ENCODE measurements around the gene IFIT3.

The IFIT3 gene

DNA sequence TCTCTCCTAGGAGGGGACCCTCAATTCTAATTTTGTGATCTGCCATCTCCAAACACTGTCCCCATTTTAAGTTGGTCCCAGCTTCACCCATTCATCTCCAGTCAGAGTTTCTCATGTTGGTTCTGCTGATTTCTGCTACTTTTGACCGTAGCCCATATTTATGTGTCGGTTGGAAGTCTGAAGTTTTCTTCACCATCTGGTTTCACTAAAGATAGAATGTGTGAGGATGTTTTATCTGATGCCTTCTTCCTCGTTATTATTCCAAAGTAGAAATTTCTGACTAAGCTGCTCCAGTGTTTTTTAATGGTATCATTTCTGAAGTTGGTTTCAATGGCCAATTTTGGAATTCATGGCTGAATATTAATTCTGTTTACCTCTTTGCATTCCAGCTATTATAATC is 47.3 kb upstream of the IFIT3 start:
- H3K27me3 ChIP-seq (ENCODE audit: control insufficient read depth in 3 of 3, insufficient read depth in 3 of 3, low read depth in 1 of 3, low read length in 3 of 3) = no peaks in the 10 kb centered on the region
- no peak overlapping the region for H2AFZ ChIP-seq (ENCODE audit: low read length)
- no peak overlapping the region for H2BK12ac ChIP-seq (ENCODE audit: low read length)
- H4K91ac ChIP-seq (ENCODE audit: low read depth, low read length, poor library complexity) = no peak overlapping the region
- H3K4ac ChIP-seq (ENCODE audit: low read length) = no peak overlapping the region
- H2BK5ac ChIP-seq (ENCODE audit: low read length) = no peak overlapping the region
- H3K18ac ChIP-seq (ENCODE audit: low read length) = no peak overlapping the region
- H2BK120ac ChIP-seq (ENCODE audit: low read depth, low read length) = no peak overlapping the region
- no peak overlapping the region for H3K27ac ChIP-seq (replicated peaks; ENCODE audit: low read length)
- no peaks in the 10 kb centered on the region for H3K9me3 ChIP-seq (replicated peaks in 1 of 2; ENCODE audit: control insufficient read depth in 2 of 2, insufficient read depth in 1 of 2, low read depth in 1 of 2, low read length in 2 of 2)
- H3K36me3 ChIP-seq (replicated peaks in 1 of 2; ENCODE audit: control insufficient read depth in 2 of 2, insufficient read depth in 2 of 2, low read length in 2 of 2) = no peaks in the 10 kb centered on the region
- WGBS, 2 donors (ENCODE audit: extremely low coverage in 2 of 2, insufficient read length in 2 of 2, insufficient replicate concordance in 1 of 2) = no CpG with 5 or more reads among the region's 3 CpGs
- no peak overlapping the region for H2AK5ac ChIP-seq (ENCODE audit: low read depth, low read length)
- H3K79me1 ChIP-seq (ENCODE audit: low read depth, low read length) = no peaks in the 10 kb centered on the region
- H3K4me1 ChIP-seq (ENCODE audit: control insufficient read depth in 2 of 2, insufficient read depth in 1 of 2, low read depth in 1 of 2, low read length in 2 of 2) = peaks cover 5 to 11% of the 10 kb centered on the region in 2 donors
- no peak overlapping the region for H2BK15ac ChIP-seq (ENCODE audit: low read length)
- H3K4me2 ChIP-seq (ENCODE audit: insufficient read depth, low read length, poor library complexity, severe bottlenecking) = no peak overlapping the region
- H3K14ac ChIP-seq (ENCODE audit: low read length) = no peak overlapping the region
- H3K9ac ChIP-seq (ENCODE audit: low read depth, low read length, poor library complexity) = no peak overlapping the region
- H4K8ac ChIP-seq (ENCODE audit: low read depth, low read length) = no peak overlapping the region
- no peak for DNase-seq (ENCODE audit: low spot score)
- no peak overlapping the region for H3K23ac ChIP-seq (ENCODE audit: low read depth, low read length, poor library complexity)
- no peak overlapping the region for H3K4me3 ChIP-seq (ENCODE audit: low read length in 2 of 2)

DNA sequence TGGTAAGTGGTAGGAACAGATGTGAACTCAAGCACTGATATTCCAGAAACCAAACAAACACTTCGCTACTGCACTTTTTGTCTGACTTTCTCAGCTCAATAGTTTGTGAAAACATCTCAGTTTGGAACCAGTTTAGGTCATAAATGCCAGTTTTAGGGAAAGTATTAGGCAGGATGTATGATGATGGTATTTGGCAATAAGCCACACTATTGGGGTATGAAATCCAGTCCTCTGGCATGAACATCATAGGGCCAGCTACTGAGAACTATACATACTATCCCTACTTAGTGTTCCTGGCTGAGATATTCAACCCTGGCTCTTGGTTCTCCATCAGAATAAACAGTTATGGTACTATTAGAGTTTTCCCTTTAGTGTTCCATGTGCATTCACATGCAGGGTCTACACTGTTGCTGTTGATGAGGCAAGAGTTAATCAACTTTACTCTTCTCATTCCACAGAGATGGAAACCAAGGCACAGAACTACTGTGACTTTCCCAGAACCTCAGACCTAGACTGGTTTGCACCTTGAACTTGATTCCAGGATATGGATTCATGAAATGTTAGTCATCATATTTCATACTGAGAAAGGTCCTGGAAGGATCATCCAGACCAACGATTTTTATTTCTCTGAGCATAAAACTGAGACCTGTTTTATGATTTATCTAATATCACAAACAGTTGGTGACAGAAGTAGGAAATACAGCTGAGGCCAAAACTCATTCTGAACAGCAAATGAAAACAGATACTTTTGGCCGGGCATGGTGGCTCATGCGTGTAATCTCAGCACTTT is 46.0 kb upstream of the IFIT3 start:
- H3K4me3 ChIP-seq (ENCODE audit: low read length in 2 of 2) = no peak overlapping the region
- H3K14ac ChIP-seq (ENCODE audit: low read length) = no peak overlapping the region
- H3K79me1 ChIP-seq (ENCODE audit: low read depth, low read length) = no peaks in the 10 kb centered on the region
- no CpG with 5 or more reads among the region's 4 CpGs for WGBS, 2 donors (ENCODE audit: extremely low coverage in 2 of 2, insufficient read length in 2 of 2, insufficient replicate concordance in 1 of 2)
- no peak overlapping the region for H4K8ac ChIP-seq (ENCODE audit: low read depth, low read length)
- H2BK5ac ChIP-seq (ENCODE audit: low read length) = no peak overlapping the region
- no peak overlapping the region for H2BK12ac ChIP-seq (ENCODE audit: low read length)
- no peak overlapping the region for H2BK120ac ChIP-seq (ENCODE audit: low read depth, low read length)
- no peak overlapping the region for H3K4me2 ChIP-seq (ENCODE audit: insufficient read depth, low read length, poor library complexity, severe bottlenecking)
- no peak overlapping the region for H2BK15ac ChIP-seq (ENCODE audit: low read length)
- DNase-seq (ENCODE audit: low spot score) = no peak
- H3K9me3 ChIP-seq (replicated peaks in 1 of 2; ENCODE audit: control insufficient read depth in 2 of 2, insufficient read depth in 1 of 2, low read depth in 1 of 2, low read length in 2 of 2) = no peaks in the 10 kb centered on the region
- no peak overlapping the region for H4K91ac ChIP-seq (ENCODE audit: low read depth, low read length, poor library complexity)
- H2AK5ac ChIP-seq (ENCODE audit: low read depth, low read length) = no peak overlapping the region
- no peak overlapping the region for H2AFZ ChIP-seq (ENCODE audit: low read length)
- peaks cover 5 to 11% of the 10 kb centered on the region in 2 donors for H3K4me1 ChIP-seq (ENCODE audit: control insufficient read depth in 2 of 2, insufficient read depth in 1 of 2, low read depth in 1 of 2, low read length in 2 of 2)
- H3K36me3 ChIP-seq (replicated peaks in 1 of 2; ENCODE audit: control insufficient read depth in 2 of 2, insufficient read depth in 2 of 2, low read length in 2 of 2) = no peaks in the 10 kb centered on the region
- no peak overlapping the region for H3K18ac ChIP-seq (ENCODE audit: low read length)
- H3K27ac ChIP-seq (replicated peaks; ENCODE audit: low read length) = no peak overlapping the region
- H3K9ac ChIP-seq (ENCODE audit: low read depth, low read length, poor library complexity) = no peak overlapping the region
- no peaks in the 10 kb centered on the region for H3K27me3 ChIP-seq (ENCODE audit: control insufficient read depth in 3 of 3, insufficient read depth in 3 of 3, low read depth in 1 of 3, low read length in 3 of 3)
- H3K23ac ChIP-seq (ENCODE audit: low read depth, low read length, poor library complexity) = no peak overlapping the region
- H3K4ac ChIP-seq (ENCODE audit: low read length) = no peak overlapping the region

DNA sequence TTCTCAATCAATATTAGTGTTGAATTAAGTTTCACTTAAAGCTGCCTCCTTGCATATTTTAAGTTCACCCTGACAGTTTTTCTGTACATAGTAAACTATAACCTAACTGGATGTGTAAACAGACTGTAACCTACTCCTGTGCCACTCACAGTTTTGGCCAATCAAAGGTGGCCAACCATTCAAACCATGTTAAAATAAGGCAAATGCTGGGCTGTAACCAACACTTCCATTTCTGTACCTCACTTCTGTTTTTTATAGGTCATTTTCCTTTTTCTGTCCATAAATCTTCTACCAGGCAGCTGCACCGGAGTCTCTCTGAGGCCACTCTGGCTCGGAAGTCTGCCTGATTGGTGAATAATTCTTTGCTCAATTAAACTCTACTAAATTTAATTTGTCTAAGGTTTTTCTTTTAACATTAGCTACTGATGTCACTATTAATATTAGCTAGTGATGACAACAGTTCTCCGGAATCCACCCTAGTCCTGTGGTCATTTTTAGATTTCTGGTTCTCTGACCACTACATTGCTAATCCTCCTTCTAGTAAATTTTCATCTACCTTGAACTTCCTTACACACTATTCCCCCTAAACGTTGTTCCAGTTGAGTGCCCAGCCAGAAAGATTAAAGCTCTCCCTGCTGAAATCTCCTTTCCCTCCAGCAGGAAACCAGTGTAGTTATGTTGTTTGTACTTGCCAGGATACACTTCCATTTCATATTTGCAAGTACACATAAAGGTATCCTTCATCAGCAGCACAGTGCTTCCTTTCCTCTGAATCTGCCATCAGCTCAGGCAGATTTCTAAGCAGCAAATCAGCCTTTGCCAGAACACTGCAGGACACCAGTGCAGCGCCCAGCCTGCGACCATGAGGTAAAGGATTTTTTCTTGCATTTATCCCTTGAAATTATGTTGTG is 44.5 kb upstream of the IFIT3 start:
- WGBS, 2 donors (ENCODE audit: extremely low coverage in 2 of 2, insufficient read length in 2 of 2, insufficient replicate concordance in 1 of 2) = no CpG with 5 or more reads among the region's 6 CpGs
- H3K4me3 ChIP-seq (ENCODE audit: low read length in 2 of 2) = peak overlapping the region in 1 of 2 donors; percentile 30

DNA sequence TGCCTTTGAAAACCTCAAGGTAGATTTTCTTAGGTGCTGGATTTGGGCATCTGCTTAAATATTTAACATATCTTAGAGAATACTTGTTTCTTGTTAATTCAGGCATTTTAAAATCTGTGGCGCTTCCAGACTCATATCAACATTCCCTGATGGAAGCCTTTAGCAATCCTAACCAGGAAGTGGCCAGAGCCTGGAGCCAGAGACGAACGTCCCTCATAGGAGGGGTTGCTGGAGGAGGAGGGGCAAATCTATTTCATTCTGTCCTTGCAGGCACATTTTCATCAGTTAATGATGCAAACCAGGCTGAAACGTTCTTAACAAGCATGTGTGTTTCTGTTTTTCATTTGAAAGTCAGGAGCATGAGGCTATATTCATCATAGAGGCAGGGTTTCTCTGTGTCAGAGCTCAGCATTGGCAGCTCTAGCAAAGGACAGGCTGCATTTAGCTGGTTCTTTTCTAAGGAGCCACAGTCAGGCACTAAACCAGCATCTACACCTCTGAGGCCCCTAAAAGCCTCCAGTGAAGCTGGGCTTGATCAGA is 43.8 kb upstream of the IFIT3 start:
- Histone ChIP-seq H3K79me1 (ENCODE audit: low read depth, low read length) (no peaks in the 10 kb centered on the region), H2AFZ (ENCODE audit: low read length) (peak overlapping the region; percentile 86), H3K27me3 (ENCODE audit: control insufficient read depth in 3 of 3, insufficient read depth in 3 of 3, low read depth in 1 of 3, low read length in 3 of 3) (no peaks in the 10 kb centered on the region), H3K4me2 (ENCODE audit: insufficient read depth, low read length, poor library complexity, severe bottlenecking) (no peak overlapping the region), H3K4me1 (ENCODE audit: control insufficient read depth in 2 of 2, insufficient read depth in 1 of 2, low read depth in 1 of 2, low read length in 2 of 2) (peaks cover 5 to 9% of the 10 kb centered on the region in 2 donors), H3K18ac (ENCODE audit: low read length) (no peak overlapping the region), H4K8ac (ENCODE audit: low read depth, low read length) (no peak overlapping the region), H4K91ac (ENCODE audit: low read depth, low read length, poor library complexity) (no peak overlapping the region), H2BK120ac (ENCODE audit: low read depth, low read length) (no peak overlapping the region), H2BK15ac (ENCODE audit: low read length) (no peak overlapping the region), H2BK12ac (ENCODE audit: low read length) (no peak overlapping the region), H2BK5ac (ENCODE audit: low read length) (no peak overlapping the region), H3K4me3 (ENCODE audit: low read length in 2 of 2) (peak overlapping the region in 1 of 2 donors; percentile 30), H3K27ac (replicated peaks; ENCODE audit: low read length) (peak overlapping the region; percentile 46), H2AK5ac (ENCODE audit: low read depth, low read length) (no peak overlapping the region), H3K23ac (ENCODE audit: low read depth, low read length, poor library complexity) (no peak overlapping the region), H3K36me3 (replicated peaks in 1 of 2; ENCODE audit: control insufficient read depth in 2 of 2, insufficient read depth in 2 of 2, low read length in 2 of 2) (no peaks in the 10 kb centered on the region), H3K4ac (ENCODE audit: low read length) (no peak overlapping the region), H3K9ac (ENCODE audit: low read depth, low read length, poor library complexity) (no peak overlapping the region), H3K9me3 (replicated peaks in 1 of 2; ENCODE audit: control insufficient read depth in 2 of 2, insufficient read depth in 1 of 2, low read depth in 1 of 2, low read length in 2 of 2) (no peaks in the 10 kb centered on the region), H3K14ac (ENCODE audit: low read length) (no peak overlapping the region)
- DNase-seq (ENCODE audit: low spot score) = no peak
- WGBS, 2 donors (ENCODE audit: extremely low coverage in 2 of 2, insufficient read length in 2 of 2, insufficient replicate concordance in 1 of 2) = no CpG with 5 or more reads among the region's 4 CpGs

More for the DNA sequence above, 44.5 kb upstream of the IFIT3 start:
- Histone ChIP-seq H3K79me1 (ENCODE audit: low read depth, low read length) (no peaks in the 10 kb centered on the region), H3K4me1 (ENCODE audit: control insufficient read depth in 2 of 2, insufficient read depth in 1 of 2, low read depth in 1 of 2, low read length in 2 of 2) (peaks cover 5 to 10% of the 10 kb centered on the region in 2 donors), H3K27me3 (ENCODE audit: control insufficient read depth in 3 of 3, insufficient read depth in 3 of 3, low read depth in 1 of 3, low read length in 3 of 3) (no peaks in the 10 kb centered on the region), H2BK5ac (ENCODE audit: low read length) (no peak overlapping the region), H3K27ac (replicated peaks; ENCODE audit: low read length) (no peak overlapping the region), H3K14ac (ENCODE audit: low read length) (no peak overlapping the region), H3K23ac (ENCODE audit: low read depth, low read length, poor library complexity) (no peak overlapping the region), H2BK15ac (ENCODE audit: low read length) (no peak overlapping the region), H3K4me2 (ENCODE audit: insufficient read depth, low read length, poor library complexity, severe bottlenecking) (no peak overlapping the region), H3K36me3 (replicated peaks in 1 of 2; ENCODE audit: control insufficient read depth in 2 of 2, insufficient read depth in 2 of 2, low read length in 2 of 2) (no peaks in the 10 kb centered on the region), H4K8ac (ENCODE audit: low read depth, low read length) (no peak overlapping the region), H2AFZ (ENCODE audit: low read length) (peak overlapping the region; percentile 86), H3K9me3 (replicated peaks in 1 of 2; ENCODE audit: control insufficient read depth in 2 of 2, insufficient read depth in 1 of 2, low read depth in 1 of 2, low read length in 2 of 2) (no peaks in the 10 kb centered on the region), H3K18ac (ENCODE audit: low read length) (no peak overlapping the region), H4K91ac (ENCODE audit: low read depth, low read length, poor library complexity) (no peak overlapping the region), H3K9ac (ENCODE audit: low read depth, low read length, poor library complexity) (no peak overlapping the region), H3K4ac (ENCODE audit: low read length) (no peak overlapping the region), H2BK120ac (ENCODE audit: low read depth, low read length) (no peak overlapping the region), H2BK12ac (ENCODE audit: low read length) (no peak overlapping the region), H2AK5ac (ENCODE audit: low read depth, low read length) (no peak overlapping the region)
- no peak for DNase-seq (ENCODE audit: low spot score)

Measured in neuronal stem cell (in vitro differentiated cells).